Panc1 (cell line): ENCODE measurements around the gene SKAP1. TPM values are rescaled to one million over a fixed set of nuclear protein-coding genes. Genes with fewer than 3 reads are reported as not detected.

ENCODE experiments used
- ATAC-seq: fragments of 200-7000 bp; cut with Tn5 transposase; 2 replicates; pipeline ENCODE4 v1.9.1; 2020; ENCODE audit warnings: mild to moderate bottlenecking, moderate library complexity
- BruUV-seq: library from RNA; stranded (reverse); fragments of 400-500 nt; replicated peaks from 2 replicates; lab custom pipeline; 2021; lab: Mats Ljungman, UMichigan
- CTCF ChIA-PET: fragments of 300-600 bp; sonication (Branson Sonifier 250); formaldehyde crosslinking; loops from one replicate; lab custom pipeline; 2022; ENCODE audit warnings: antibody characterized with exemption; lab: Charles Lee
- POLR2A ChIA-PET: fragments of 300-600 bp; sonication (Branson Sonifier 250); formaldehyde crosslinking; loops from one replicate; lab custom pipeline; 2022; ENCODE audit warnings: antibody characterized with exemption; lab: Charles Lee
- DNase-seq: peaks from one replicate; pipeline ENCODE4 v3.0.0-alpha.2; 2010; ENCODE audit warnings: low read depth, low spot score
- H3K27ac ChIP-seq: 2 replicates; pipeline ENCODE4 v1.5.1; 2011; ENCODE audit warnings: mild to moderate bottlenecking, low read length, inconsistent platforms
- H3K27me3 ChIP-seq: fragments of 200-500 bp; sonication (Bioruptor generic); 2 replicates; pipeline ENCODE4 v1.6.0; 2014; ENCODE audit warnings: low read length, inconsistent platforms; ENCODE audit not compliant: control insufficient read depth, insufficient read depth
- H3K36me3 ChIP-seq: fragments of 200-500 bp; sonication (Bioruptor generic); 2 replicates; pipeline ENCODE4 v1.5.1; 2014; ENCODE audit warnings: inconsistent platforms, mild to moderate bottlenecking, low read length, moderate library complexity; ENCODE audit not compliant: control insufficient read depth, insufficient read depth
- H3K4me1 ChIP-seq: 2 replicates; pipeline ENCODE4 v1.5.1; 2011; ENCODE audit warnings: inconsistent platforms, mild to moderate bottlenecking, low read length, moderate library complexity; ENCODE audit not compliant: control insufficient read depth, insufficient read depth
- H3K4me3 ChIP-seq, 2 experiments: 2 replicates each; pipeline ENCODE4 v1.5.1; 2011 to 2012; ENCODE audit warnings: low read depth in 2 of 2, low read length in 2 of 2, mild to moderate bottlenecking in 2 of 2, inconsistent platforms in 1 of 2, moderate library complexity in 1 of 2
- H3K9me3 ChIP-seq: fragments of 200-500 bp; sonication (Bioruptor generic); 2 replicates; pipeline ENCODE4 v1.5.1; 2014; ENCODE audit warnings: low read depth, mild to moderate bottlenecking, inconsistent platforms, low read length, moderate library complexity; ENCODE audit not compliant: control insufficient read depth, insufficient read depth
- CTCF ChIP-seq: fragments of 450-650 bp; IDR thresholded peaks from 2 replicates; pipeline ENCODE4 v1.5.1; 2017; ENCODE audit warnings: mild to moderate bottlenecking
- POLR2AphosphoS5 ChIP-seq: IDR thresholded peaks from 2 replicates; pipeline ENCODE4 v1.6.1; 2012; ENCODE audit warnings: mild to moderate bottlenecking, low read depth, low read length, moderate library complexity
- SIN3A ChIP-seq: IDR thresholded peaks from 2 replicates; pipeline ENCODE4 v1.6.1; 2012; ENCODE audit warnings: low read depth, mild to moderate bottlenecking, low read length, moderate library complexity, borderline replicate concordance; ENCODE audit not compliant: insufficient read depth
- TCF7L2 ChIP-seq: IDR thresholded peaks from 2 replicates; pipeline ENCODE4 v1.6.1; 2011; ENCODE audit warnings: mild to moderate bottlenecking, low read depth, low read length, inconsistent platforms
- in situ Hi-C: cut with HindIII; loops from 2 replicates; pipeline ENCODE4 v1.10.0; 2016; ENCODE audit warnings: low sequenced_read_pairs, low pct_unique_long_range_greater_than_20kb
- intact Hi-C: fragments of 100-400 bp; cut with micrococcal nuclease; formaldehyde crosslinking; loops from one replicate; pipeline ENCODE4 v1.10.0; 2022; ENCODE audit not compliant: unreplicated experiment
- total RNA-seq: library from RNA; stranded (reverse); gene quantifications from one replicate; pipeline ENCODE4 v1.2.1, GENCODE V29; 2021; ENCODE audit not compliant: unreplicated experiment
- TF ChIP-seq, protein P1 (sequence below), 2 experiments: IDR thresholded peaks; 2 replicates each; pipeline ENCODE4 v1.6.1; 2011 to 2012; ENCODE audit warnings: low read depth in 2 of 2, control low read depth in 1 of 2, low read length in 1 of 2, mild to moderate bottlenecking in 1 of 2, moderate library complexity in 1 of 2; ENCODE audit not compliant: insufficient read depth in 1 of 2

The SKAP1 gene
- total RNA-seq, 1 experiment from 2014 or later = 0.90 TPM

DNA sequence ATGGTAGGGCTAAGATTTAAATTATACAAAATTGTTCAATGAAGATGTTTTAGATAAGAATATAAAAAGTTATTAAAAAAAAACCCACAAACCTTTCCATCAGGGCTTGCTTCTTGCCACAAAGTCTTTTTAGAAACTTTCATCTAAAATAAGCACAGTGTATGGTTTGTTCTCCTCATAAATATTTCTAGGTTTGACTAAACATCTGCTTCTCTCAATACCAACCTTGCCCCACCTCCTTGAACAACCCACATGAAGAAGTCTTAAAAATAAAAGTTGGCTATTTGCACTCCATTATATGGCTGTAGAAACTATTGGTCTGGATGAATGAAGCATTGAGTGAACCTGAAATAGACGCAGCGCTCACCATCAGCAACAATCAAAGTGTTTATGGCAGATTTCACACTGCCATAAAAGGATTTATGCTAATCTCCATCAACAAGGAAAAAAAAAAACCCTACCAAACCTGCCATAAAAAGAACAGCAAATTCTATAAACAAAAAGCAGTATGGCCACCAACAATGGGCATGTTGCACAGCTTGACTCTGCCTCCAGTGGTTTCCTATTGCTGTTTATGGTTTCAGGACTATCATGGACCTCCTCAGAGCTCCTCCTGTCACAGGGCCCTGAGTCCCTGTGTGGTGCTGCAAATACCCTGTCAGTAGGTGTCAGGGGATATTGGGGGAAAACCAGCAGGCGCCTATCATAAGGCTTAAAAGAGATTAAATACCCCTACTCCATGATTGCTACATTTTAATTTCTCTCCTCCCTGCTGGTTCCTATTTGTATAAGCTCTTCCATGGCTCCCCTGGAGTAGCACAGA, 284.8 kb downstream of the SKAP1 start:
- H3K27me3 ChIP-seq = peaks cover 10% of the 10 kb centered on the region; the same call in 1 of the 2 replicates
- CTCF ChIA-PET = no interaction called here

DNA sequence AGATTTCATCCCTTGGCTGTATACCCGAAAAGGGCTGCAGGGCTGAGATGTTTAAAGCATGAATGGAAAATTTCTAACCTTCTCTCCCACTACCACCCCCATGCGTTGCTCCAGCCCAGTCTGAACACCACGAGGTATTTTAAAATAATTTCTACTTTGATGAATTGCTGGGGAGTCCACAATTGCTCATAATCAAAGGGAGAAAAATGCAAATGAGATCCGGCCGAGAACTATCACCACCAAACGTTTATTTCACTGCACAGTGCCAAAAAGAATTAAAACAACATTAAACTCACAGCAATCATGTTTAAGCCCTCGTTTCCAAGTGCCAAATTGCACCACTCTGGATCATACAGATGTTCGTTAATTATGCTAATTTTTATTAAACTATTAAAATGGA, 285.8 kb downstream of the SKAP1 start:
- ChIA-PET POLR2A (no interaction called here), CTCF (no interaction called here)
- no peak for ATAC-seq
- TF ChIP-seq SIN3A = no peak
- TF ChIP-seq CTCF = no peak
- TF ChIP-seq, protein P1, sequence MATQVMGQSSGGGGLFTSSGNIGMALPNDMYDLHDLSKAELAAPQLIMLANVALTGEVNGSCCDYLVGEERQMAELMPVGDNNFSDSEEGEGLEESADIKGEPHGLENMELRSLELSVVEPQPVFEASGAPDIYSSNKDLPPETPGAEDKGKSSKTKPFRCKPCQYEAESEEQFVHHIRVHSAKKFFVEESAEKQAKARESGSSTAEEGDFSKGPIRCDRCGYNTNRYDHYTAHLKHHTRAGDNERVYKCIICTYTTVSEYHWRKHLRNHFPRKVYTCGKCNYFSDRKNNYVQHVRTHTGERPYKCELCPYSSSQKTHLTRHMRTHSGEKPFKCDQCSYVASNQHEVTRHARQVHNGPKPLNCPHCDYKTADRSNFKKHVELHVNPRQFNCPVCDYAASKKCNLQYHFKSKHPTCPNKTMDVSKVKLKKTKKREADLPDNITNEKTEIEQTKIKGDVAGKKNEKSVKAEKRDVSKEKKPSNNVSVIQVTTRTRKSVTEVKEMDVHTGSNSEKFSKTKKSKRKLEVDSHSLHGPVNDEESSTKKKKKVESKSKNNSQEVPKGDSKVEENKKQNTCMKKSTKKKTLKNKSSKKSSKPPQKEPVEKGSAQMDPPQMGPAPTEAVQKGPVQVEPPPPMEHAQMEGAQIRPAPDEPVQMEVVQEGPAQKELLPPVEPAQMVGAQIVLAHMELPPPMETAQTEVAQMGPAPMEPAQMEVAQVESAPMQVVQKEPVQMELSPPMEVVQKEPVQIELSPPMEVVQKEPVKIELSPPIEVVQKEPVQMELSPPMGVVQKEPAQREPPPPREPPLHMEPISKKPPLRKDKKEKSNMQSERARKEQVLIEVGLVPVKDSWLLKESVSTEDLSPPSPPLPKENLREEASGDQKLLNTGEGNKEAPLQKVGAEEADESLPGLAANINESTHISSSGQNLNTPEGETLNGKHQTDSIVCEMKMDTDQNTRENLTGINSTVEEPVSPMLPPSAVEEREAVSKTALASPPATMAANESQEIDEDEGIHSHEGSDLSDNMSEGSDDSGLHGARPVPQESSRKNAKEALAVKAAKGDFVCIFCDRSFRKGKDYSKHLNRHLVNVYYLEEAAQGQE (IDR thresholded peaks at IDR 0.05; ENCODE audit: insufficient read depth in 1 of 2, low read depth in 2 of 2, low read length in 1 of 2) = no peak
- TF ChIP-seq TCF7L2 = no peak
- no peak for TF ChIP-seq POLR2AphosphoS5
- intact Hi-C loops (no loop called here), in situ Hi-C loops (no loop called here)
- no peak overlapping the region for H3K4me3 ChIP-seq
- no peaks in the 10 kb centered on the region for H3K36me3 ChIP-seq
- no TSS peak for BruUV-seq
- no peak overlapping the region for H3K27ac ChIP-seq
- H3K27me3 ChIP-seq = peaks cover 4% of the 10 kb centered on the region; the same call in 1 of the 2 replicates
- no peak for DNase-seq
- no peaks in the 10 kb centered on the region for H3K9me3 ChIP-seq
- peaks cover 8% of the 10 kb centered on the region; the same call in 1 of the 2 replicates for H3K4me1 ChIP-seq

More for the DNA sequence above, 284.8 kb downstream of the SKAP1 start:
- no peaks in the 10 kb centered on the region for H3K36me3 ChIP-seq
- ATAC-seq (no peak), DNase-seq (no peak)
- POLR2A ChIA-PET = interaction anchor here (0.6 to 0.8 kb wide), 2 partner anchors 13 to 26 kb away, joined by 4 to 15 read pairs; no protein-coding TSS in a partner anchor
- H3K27ac ChIP-seq = no peak overlapping the region
- no TSS peak for BruUV-seq
- TF ChIP-seq POLR2AphosphoS5 (no peak), CTCF (no peak), SIN3A (no peak), TCF7L2 (no peak)
- TF ChIP-seq, protein P1 (IDR thresholded peaks at IDR 0.05; ENCODE audit: insufficient read depth in 1 of 2, low read depth in 2 of 2, low read length in 1 of 2) = no peak
- intact Hi-C loops (no loop called here), in situ Hi-C loops (no loop called here)
- peaks cover 8% of the 10 kb centered on the region; the same call in 1 of the 2 replicates for H3K4me1 ChIP-seq
- H3K9me3 ChIP-seq = no peaks in the 10 kb centered on the region
- H3K4me3 ChIP-seq = no peak overlapping the region
